H1 (cell line): ENCODE results near the gene CSF2. TPM values are rescaled to one million over a fixed set of nuclear protein-coding genes. Genes with fewer than 3 reads are reported as not detected.

Experiments
- CTCF ChIA-PET: fragments of 300-600 bp; sonication (Branson Sonifier 250); formaldehyde crosslinking; loops from one replicate; lab custom pipeline; 2021; ENCODE audit not compliant: partially characterized antibody; lab: Charles Lee
- POLR2A ChIA-PET: fragments of 300-600 bp; sonication (Branson Sonifier 250); formaldehyde crosslinking; loops from one replicate; lab custom pipeline; 2021; ENCODE audit warnings: inconsistent platforms; ENCODE audit not compliant: partially characterized antibody; lab: Charles Lee
- DNase-seq, 2 experiments: peaks; one replicate each; pipeline versions ENCODE4 v3.0.0 to v3.0.0-alpha.2; 2010 to 2022; ENCODE audit warnings: low spot score in 2 of 2, low read depth in 1 of 2, mixed read lengths in 1 of 2
- FAIRE-seq: peaks from 2 replicates; lab custom pipeline; 2011; peaks lifted over from hg19 to GRCh38; lab: Jason Lieb, UNC
- H2AFZ ChIP-seq: 2 replicates; pipeline ENCODE4 v1.8.1; 2012; ENCODE audit warnings: low read length, inconsistent platforms
- H2AK5ac ChIP-seq: 2 replicates; pipeline ENCODE4 v1.6.1; 2013; ENCODE audit warnings: low read depth, low read length
- H2BK120ac ChIP-seq: replicated peaks from 2 replicates; pipeline ENCODE3; 2013; ENCODE audit warnings: low read depth, low read length, inconsistent platforms
- H2BK12ac ChIP-seq: 2 replicates; pipeline ENCODE4 v1.6.1; 2013; ENCODE audit warnings: low read depth, low read length
- H2BK15ac ChIP-seq: 2 replicates; pipeline ENCODE4 v1.6.1; 2013; ENCODE audit warnings: low read length
- H2BK20ac ChIP-seq: 2 replicates; pipeline ENCODE4 v1.6.1; 2013; ENCODE audit warnings: low read length
- H2BK5ac ChIP-seq: 2 replicates; pipeline ENCODE4 v1.6.1; 2013; ENCODE audit warnings: low read depth, low read length
- H3K14ac ChIP-seq: 2 replicates; pipeline ENCODE4 v1.6.1; 2013; ENCODE audit warnings: inconsistent platforms; ENCODE audit not compliant: insufficient read length
- H3K18ac ChIP-seq: 2 replicates; pipeline ENCODE4 v1.6.1; 2013; ENCODE audit warnings: low read length; ENCODE audit errors: extremely low read depth
- H3K23ac ChIP-seq: 2 replicates; pipeline ENCODE4 v1.6.1; 2013; ENCODE audit warnings: inconsistent platforms; ENCODE audit not compliant: insufficient read length
- H3K23me2 ChIP-seq: 2 replicates; pipeline ENCODE4 v1.6.1; 2013; ENCODE audit warnings: low read depth, low read length
- H3K27ac ChIP-seq: 2 replicates; pipeline ENCODE4 v1.6.1; 2011; ENCODE audit warnings: low read depth, low read length, inconsistent platforms
- H3K27me3 ChIP-seq, 4 experiments: replicated peaks in 1 of 4; 1 replicate in 1 of 4; 2 replicates in 3 of 4; pipeline versions ENCODE4 v1.6.1 to v1.8.1; 2011 to 2013; ENCODE audit warnings: low read length in 3 of 4, mild to moderate bottlenecking in 3 of 4, inconsistent platforms in 2 of 4, mixed read lengths in 2 of 4, moderate library complexity in 1 of 4; ENCODE audit not compliant: control insufficient read depth in 3 of 4, insufficient read depth in 3 of 4; ENCODE audit errors: extremely low read depth in 1 of 4
- H3K36me3 ChIP-seq, 4 experiments: 2 replicates each; pipeline versions ENCODE4 v1.6.1 to v1.8.1; 2011 to 2013; ENCODE audit warnings: mild to moderate bottlenecking in 4 of 4, low read length in 3 of 4, moderate library complexity in 2 of 4, control low read depth in 1 of 4, inconsistent platforms in 1 of 4; ENCODE audit not compliant: insufficient read depth in 4 of 4, control insufficient read depth in 2 of 4
- H3K4ac ChIP-seq: replicated peaks from 2 replicates; pipeline ENCODE3; 2013; ENCODE audit warnings: low read length, low read depth, mixed read lengths, inconsistent platforms; ENCODE audit not compliant: insufficient read length
- H3K4me1 ChIP-seq, 4 experiments: replicated peaks in 1 of 4; 1 replicate in 1 of 4; 2 replicates in 3 of 4; pipeline versions ENCODE4 v1.6.1 to v1.8.1; 2011 to 2013; ENCODE audit warnings: low read length in 3 of 4, inconsistent platforms in 2 of 4, mixed read lengths in 1 of 4; ENCODE audit not compliant: insufficient read depth in 4 of 4, control insufficient read depth in 3 of 4
- H3K4me2 ChIP-seq, 2 experiments: 2 replicates each; pipeline versions ENCODE4 v1.6.1 to v1.8.1; 2011 to 2013; ENCODE audit warnings: low read depth in 2 of 2, low read length in 2 of 2, control low read depth in 1 of 2, inconsistent platforms in 1 of 2, mild to moderate bottlenecking in 1 of 2; ENCODE audit not compliant: insufficient read depth in 1 of 2
- H3K4me3 ChIP-seq, 4 experiments: fragments of 200-600, 300-600 bp in 1 of 4; sonication (generic), shearing (Covaris generic), sonication (Bioruptor Twin) in 1 of 4; 2 replicates each; pipeline versions ENCODE4 v1.5.1 to v1.8.1; 2011 to 2016; ENCODE audit warnings: low read length in 4 of 4, low read depth in 3 of 4, control low read depth in 2 of 4, inconsistent platforms in 2 of 4, mild to moderate bottlenecking in 2 of 4, mixed read lengths in 1 of 4, moderate library complexity in 1 of 4; ENCODE audit not compliant: insufficient read depth in 2 of 4; ENCODE audit errors: extremely low read depth in 1 of 4
- H3K56ac ChIP-seq: replicated peaks from 2 replicates; pipeline ENCODE3; 2013; ENCODE audit warnings: low read depth, mild to moderate bottlenecking, mixed read lengths, low read length, inconsistent platforms; ENCODE audit not compliant: insufficient read length
- H3K79me1 ChIP-seq: 2 replicates; pipeline ENCODE4 v1.6.1; 2013; ENCODE audit warnings: low read depth, low read length, control low read depth
- H3K79me2 ChIP-seq, 2 experiments: 2 replicates each; pipeline versions ENCODE4 v1.6.1 to v1.8.1; 2012 to 2013; ENCODE audit warnings: low read length in 2 of 2, mild to moderate bottlenecking in 2 of 2, inconsistent platforms in 1 of 2; ENCODE audit not compliant: insufficient read depth in 2 of 2, control insufficient read depth in 1 of 2
- H3K9ac ChIP-seq, 4 experiments: replicated peaks in 1 of 4; 1 replicate in 1 of 4; 2 replicates in 3 of 4; pipeline versions ENCODE4 v1.6.1 to v1.8.1; 2011 to 2013; ENCODE audit warnings: low read depth in 3 of 4, low read length in 3 of 4, control low read depth in 2 of 4, mild to moderate bottlenecking in 2 of 4, moderate library complexity in 2 of 4, inconsistent platforms in 1 of 4; ENCODE audit errors: extremely low read depth in 1 of 4
- H3K9me3 ChIP-seq, 2 experiments: 2 replicates each; pipeline versions ENCODE4 v1.6.1 to v1.8.1; 2012 to 2013; ENCODE audit warnings: mild to moderate bottlenecking in 2 of 2, moderate library complexity in 2 of 2, control low read depth in 1 of 2, inconsistent platforms in 1 of 2, low read depth in 1 of 2, low read length in 1 of 2, mixed read lengths in 1 of 2; ENCODE audit not compliant: insufficient read depth in 2 of 2
- H4K20me1 ChIP-seq, 2 experiments: replicated peaks in 1 of 2; 2 replicates each; pipeline versions ENCODE3 to v1.8.1; 2011 to 2013; ENCODE audit warnings: inconsistent platforms in 2 of 2, low read length in 2 of 2, mild to moderate bottlenecking in 1 of 2; ENCODE audit not compliant: insufficient read depth in 2 of 2, control insufficient read depth in 1 of 2
- H4K5ac ChIP-seq: 2 replicates; pipeline ENCODE4 v1.6.1; 2013; ENCODE audit warnings: low read length, low read depth, mixed read lengths, inconsistent platforms; ENCODE audit not compliant: insufficient read length
- H4K8ac ChIP-seq: 2 replicates; pipeline ENCODE4 v1.8.0; 2013; ENCODE audit warnings: mild to moderate bottlenecking, moderate library complexity, low read length, inconsistent platforms; ENCODE audit not compliant: insufficient read depth; ENCODE audit errors: extremely low read depth
- H4K91ac ChIP-seq: replicated peaks from 2 replicates; pipeline ENCODE3; 2013; ENCODE audit warnings: low read length, mixed read lengths, inconsistent platforms; ENCODE audit not compliant: insufficient read length
- CTBP2 ChIP-seq: IDR thresholded peaks from 2 replicates; pipeline ENCODE4 v1.7.0; 2011; ENCODE audit warnings: borderline replicate concordance, mild to moderate bottlenecking, moderate library complexity, mixed read lengths, low read length; ENCODE audit not compliant: insufficient read depth, insufficient read length
- EP300 ChIP-seq, 2 experiments: IDR thresholded peaks; 1 replicate in 1 of 2; 2 replicates in 1 of 2; pipeline ENCODE4 v1.6.1; 2011 to 2012; ENCODE audit warnings: low read depth in 2 of 2, low read length in 2 of 2, mild to moderate bottlenecking in 2 of 2, borderline replicate concordance in 1 of 2, inconsistent platforms in 1 of 2, moderate library complexity in 1 of 2
- HDAC2 ChIP-seq, 2 experiments: fragments of 300-600 bp in 1 of 2; sonication (generic) in 1 of 2; IDR thresholded peaks; 2 replicates each; pipeline ENCODE4 v1.6.1; 2011 to 2012; ENCODE audit warnings: low read depth in 2 of 2, low read length in 2 of 2, mild to moderate bottlenecking in 2 of 2, moderate library complexity in 2 of 2, borderline replicate concordance in 1 of 2, inconsistent platforms in 1 of 2
- POU5F1 ChIP-seq: IDR thresholded peaks from 2 replicates; pipeline ENCODE4 v1.6.1; 2011; ENCODE audit warnings: low read depth, mild to moderate bottlenecking, low read length, moderate library complexity
- SP2 ChIP-seq: IDR thresholded peaks from 2 replicates; pipeline ENCODE4 v1.6.1; 2012; ENCODE audit warnings: mild to moderate bottlenecking, low read length, inconsistent platforms
- TCF12 ChIP-seq: IDR thresholded peaks from 2 replicates; pipeline ENCODE4 v1.6.1; 2011; ENCODE audit warnings: low read depth, mild to moderate bottlenecking, low read length
- WGBS, 2 experiments: shearing (Covaris generic) in 1 of 2; methylation state at CpG; one replicate each; pipeline versions ENCODE4 v1.1.6 to v1.1.7; 2013 to 2015; ENCODE audit warnings: low lambda C conversion rate in 2 of 2, mixed read lengths in 2 of 2, inconsistent platforms in 1 of 2, low coverage in 1 of 2, missing lambda C conversion rate in 1 of 2; ENCODE audit not compliant: insufficient replicate concordance in 2 of 2, insufficient coverage in 1 of 2, insufficient read length in 1 of 2; ENCODE audit errors: extremely low coverage in 1 of 2, missing lambda C conversion rate in 1 of 2; 5-methylcytosine and 5-hydroxymethylcytosine counted together
- polyA plus RNA-seq, 7 experiments: library from polyadenylated mRNA; depleted of rRNA in 3 of 7; stranded (reverse) in 5 of 7; unstranded in 2 of 7; fragments of >200 nt in 5 of 7; fragments of 200-250 nt in 2 of 7; gene quantifications; 1 replicate in 5 of 7; 2 replicates in 1 of 7; 4 replicates in 1 of 7; pipeline versions ENCODE4 v1.2.1 to v1.2.3, GENCODE V29; 2011 to 2013; ENCODE audit warnings: missing spikeins in 2 of 7, mixed read lengths in 2 of 7
- total RNA-seq: library from RNA; stranded (reverse); fragmentation: NEBNext Ultra II Directional; extraction: Animal tissue kit (Norgen Biotek cat#: 25700); gene quantifications from 2 replicates; pipeline ENCODE4 v1.2.1, GENCODE V29; 2021

Gene CSF2
- total and polyA plus RNA-seq, 2 of the 8 experiments (the other 6 are each of a cell fraction or from before 2014, with no cell fraction given): not detected

DNA sequence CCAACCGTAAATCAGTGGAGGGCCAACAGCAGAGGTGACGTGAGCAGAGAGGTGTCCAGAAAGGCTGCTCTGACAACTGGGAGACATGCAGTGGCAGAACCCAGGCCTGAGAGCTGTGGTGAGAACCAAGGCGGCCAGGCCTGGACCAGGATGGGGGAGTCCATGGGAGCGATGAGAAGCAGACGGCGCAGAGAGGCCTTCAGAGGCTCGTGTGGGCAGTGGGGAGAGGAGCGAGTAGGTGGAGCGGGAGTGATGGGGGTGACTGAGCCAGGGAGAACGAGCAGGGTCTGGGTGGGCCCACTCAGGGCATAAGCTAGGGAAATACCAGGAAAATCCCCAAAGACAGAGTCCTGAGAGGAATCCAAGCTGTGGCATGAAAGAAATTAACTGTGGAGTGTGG is 21.1 kb upstream of the CSF2 start:
- no peak overlapping the region for H2AK5ac ChIP-seq
- H2BK20ac ChIP-seq: no peak overlapping the region
- H3K79me1 ChIP-seq: no peaks in the 10 kb centered on the region
- no peak overlapping the region for H3K27ac ChIP-seq
- no peaks in the 10 kb centered on the region for H3K9me3 ChIP-seq
- H3K23ac ChIP-seq: no peak overlapping the region
- ChIA-PET CTCF (interaction anchor here (1.3 to 4.3 kb wide), 4 partner anchors 10 to 242 kb away, joined by 3 to 31 read pairs (median 4); no protein-coding TSS in a partner anchor), POLR2A (no interaction called here)
- DNase-seq (peak in 1 of 2 experiments; percentile 32), FAIRE-seq (no peak)
- H2BK120ac ChIP-seq: no peak overlapping the region
- no peak overlapping the region for H3K9ac ChIP-seq
- H4K20me1 ChIP-seq: no peaks in the 10 kb centered on the region
- H3K14ac ChIP-seq: no peak overlapping the region
- H3K79me2 ChIP-seq: no peaks in the 10 kb centered on the region
- no peak overlapping the region for H2BK12ac ChIP-seq
- H2BK15ac ChIP-seq: no peak overlapping the region
- no peaks in the 10 kb centered on the region for H3K23me2 ChIP-seq
- no peak overlapping the region for H4K8ac ChIP-seq
- no peak overlapping the region for H3K56ac ChIP-seq
- H3K36me3 ChIP-seq: no peaks in the 10 kb centered on the region
- H4K5ac ChIP-seq: no peak overlapping the region
- H2AFZ ChIP-seq: no peak overlapping the region
- H2BK5ac ChIP-seq: no peak overlapping the region; the same call in 1 of the 2 replicates
- no peaks in the 10 kb centered on the region for H3K27me3 ChIP-seq
- H3K18ac ChIP-seq: peak overlapping the region; percentile 32; the same call in 1 of the 2 replicates
- no peak overlapping the region for H4K91ac ChIP-seq
- H3K4me2 ChIP-seq: no peak overlapping the region
- H3K4ac ChIP-seq: no peak overlapping the region
- TF ChIP-seq EP300 (IDR thresholded peaks at IDR 0.05; ENCODE audit: borderline replicate concordance in 1 of 2, low read depth in 2 of 2, low read length in 2 of 2) (no peak), TCF12 (no peak), POU5F1 (no peak), CTBP2 (no peak), SP2 (no peak), HDAC2 (IDR thresholded peaks at IDR 0.05; ENCODE audit: borderline replicate concordance in 1 of 2, low read depth in 2 of 2, low read length in 2 of 2) (no peak)
- H3K4me1 ChIP-seq: no peaks in the 10 kb centered on the region; a peak in 1 of 7 replicates
- WGBS, 2 experiments: 88% methylated on average over 8 of the region's 10 CpGs; no CpG with 5 or more reads in 1 of the 2 experiments
- H3K4me3 ChIP-seq: no peak overlapping the region
